ENCODE results near the gene THSD7B. TPM values are rescaled to one million over a fixed set of nuclear protein-coding genes. Genes with fewer than 3 reads are reported as not detected.

The THSD7B gene
- total and polyA plus RNA-seq, 9 donors: 0.27 to 1.8 (median 0.77) TPM

GRCh38 chr2:136798766-136799165, 33.4 kb downstream of the THSD7B start:
- peak; percentile 10 for DNase-seq
- Histone ChIP-seq H3K27me3 (ENCODE audit: control insufficient read depth, insufficient read depth, low read length) (no peaks in the 10 kb centered on the region), H3K4me3 (ENCODE audit: low read length) (no peak overlapping the region), H3K4me1 (ENCODE audit: control insufficient read depth, insufficient read depth, low read length) (no peaks in the 10 kb centered on the region), H3K36me3 (ENCODE audit: control insufficient read depth, insufficient read depth, low read length) (no peaks in the 10 kb centered on the region), H3K9me3 (replicated peaks; ENCODE audit: control insufficient read depth, low read depth, low read length) (no peaks in the 10 kb centered on the region), H3K27ac (ENCODE audit: low read length) (no peak overlapping the region)

DNA sequence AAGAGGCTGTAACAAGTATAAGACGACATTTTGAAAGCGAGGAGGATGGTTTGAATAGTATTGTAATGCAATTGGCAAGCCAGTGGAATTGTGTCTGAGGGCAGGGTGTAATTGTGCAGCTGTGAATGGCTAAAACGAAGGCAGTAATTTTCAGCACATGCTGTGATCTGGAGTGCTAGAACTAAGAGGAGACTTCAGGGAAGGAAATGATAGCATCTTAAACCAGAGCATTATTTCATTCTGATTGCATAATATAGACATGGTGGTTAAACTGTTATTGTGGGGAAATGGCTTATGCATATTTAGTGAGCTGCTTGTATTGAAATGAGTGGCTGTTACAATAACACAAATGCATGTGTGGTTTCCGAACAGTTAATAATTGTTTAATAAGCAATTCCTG, 36.3 kb downstream of the THSD7B start:
- WGBS (ENCODE audit: insufficient coverage): 57% methylated on average over 2 of the region's 4 CpGs
- no peak overlapping the region for H3K27ac ChIP-seq (ENCODE audit: low read length)
- no peaks in the 10 kb centered on the region for H3K27me3 ChIP-seq (ENCODE audit: control insufficient read depth, insufficient read depth, low read length)
- H3K4me3 ChIP-seq (ENCODE audit: low read length): no peak overlapping the region
- DNase-seq: no peak
- H3K36me3 ChIP-seq (ENCODE audit: control insufficient read depth, insufficient read depth, low read length): no peaks in the 10 kb centered on the region
- no peaks in the 10 kb centered on the region for H3K9me3 ChIP-seq (replicated peaks; ENCODE audit: control insufficient read depth, low read depth, low read length)
- H3K4me1 ChIP-seq (ENCODE audit: control insufficient read depth, insufficient read depth, low read length): no peaks in the 10 kb centered on the region

GRCh38 chr2:136809998-136810397, 44.7 kb downstream of the THSD7B start:
- 31% methylated on average over 2 of the region's 4 CpGs for WGBS (ENCODE audit: insufficient coverage)
- peak; percentile 62 for DNase-seq
- H3K9me3 ChIP-seq (replicated peaks; ENCODE audit: control insufficient read depth, low read depth, low read length): no peaks in the 10 kb centered on the region

GRCh38 chr2:136818839-136819238, 53.5 kb downstream of the THSD7B start:
- Histone ChIP-seq H3K36me3 (ENCODE audit: control insufficient read depth, insufficient read depth, low read length) (no peaks in the 10 kb centered on the region), H3K27me3 (ENCODE audit: control insufficient read depth, insufficient read depth, low read length) (no peaks in the 10 kb centered on the region), H3K4me1 (ENCODE audit: control insufficient read depth, insufficient read depth, low read length) (no peaks in the 10 kb centered on the region), H3K27ac (ENCODE audit: low read length) (no peak overlapping the region), H3K9me3 (replicated peaks; ENCODE audit: control insufficient read depth, low read depth, low read length) (no peaks in the 10 kb centered on the region), H3K4me3 (ENCODE audit: low read length) (no peak overlapping the region)
- WGBS (ENCODE audit: insufficient coverage): 90% methylated on average over 2 of the region's 4 CpGs
- no peak for DNase-seq

More at GRCh38 chr2:136809998-136810397, 44.7 kb downstream of the THSD7B start:
- Histone ChIP-seq H3K36me3 (ENCODE audit: control insufficient read depth, insufficient read depth, low read length) (no peaks in the 10 kb centered on the region), H3K27ac (ENCODE audit: low read length) (no peak overlapping the region), H3K4me1 (ENCODE audit: control insufficient read depth, insufficient read depth, low read length) (no peaks in the 10 kb centered on the region), H3K27me3 (ENCODE audit: control insufficient read depth, insufficient read depth, low read length) (no peaks in the 10 kb centered on the region), H3K4me3 (ENCODE audit: low read length) (no peak overlapping the region)

- H3K27ac ChIP-seq (ENCODE audit: low read length): no peak overlapping the region
- no peak for DNase-seq
- H3K27me3 ChIP-seq (ENCODE audit: control insufficient read depth, insufficient read depth, low read length): no peaks in the 10 kb centered on the region
- no peaks in the 10 kb centered on the region for H3K9me3 ChIP-seq (replicated peaks; ENCODE audit: control insufficient read depth, low read depth, low read length)
- WGBS (ENCODE audit: insufficient coverage): 89% methylated on average over 4 of the region's 7 CpGs
- H3K36me3 ChIP-seq (ENCODE audit: control insufficient read depth, insufficient read depth, low read length): no peaks in the 10 kb centered on the region
- H3K4me3 ChIP-seq (ENCODE audit: low read length): no peak overlapping the region
- H3K4me1 ChIP-seq (ENCODE audit: control insufficient read depth, insufficient read depth, low read length): no peaks in the 10 kb centered on the region
These were observed 57.9 kb downstream of the THSD7B start for GRCh38 chr2:136823291-136823690.

GRCh38 chr2:136828162-136828561, 62.8 kb downstream of the THSD7B start:
- Histone ChIP-seq H3K27me3 (ENCODE audit: control insufficient read depth, insufficient read depth, low read length) (no peaks in the 10 kb centered on the region), H3K9me3 (replicated peaks; ENCODE audit: control insufficient read depth, low read depth, low read length) (no peaks in the 10 kb centered on the region), H3K27ac (ENCODE audit: low read length) (no peak overlapping the region), H3K4me1 (ENCODE audit: control insufficient read depth, insufficient read depth, low read length) (no peaks in the 10 kb centered on the region), H3K4me3 (ENCODE audit: low read length) (no peak overlapping the region), H3K36me3 (ENCODE audit: control insufficient read depth, insufficient read depth, low read length) (no peaks in the 10 kb centered on the region)
- WGBS (ENCODE audit: insufficient coverage): no CpG with 5 or more reads among the region's 1 CpG
- DNase-seq: no peak

- Histone ChIP-seq H3K4me1 (ENCODE audit: control insufficient read depth, insufficient read depth, low read length) (no peaks in the 10 kb centered on the region), H3K9me3 (replicated peaks; ENCODE audit: control insufficient read depth, low read depth, low read length) (no peaks in the 10 kb centered on the region), H3K27me3 (ENCODE audit: control insufficient read depth, insufficient read depth, low read length) (no peaks in the 10 kb centered on the region), H3K27ac (ENCODE audit: low read length) (no peak overlapping the region), H3K36me3 (ENCODE audit: control insufficient read depth, insufficient read depth, low read length) (no peaks in the 10 kb centered on the region), H3K4me3 (ENCODE audit: low read length) (no peak overlapping the region)
- WGBS (ENCODE audit: insufficient coverage): no CpG with 5 or more reads among the region's 1 CpG
- DNase-seq: no peak
These were observed 63.4 kb downstream of the THSD7B start for GRCh38 chr2:136828774-136829173.

- H3K36me3 ChIP-seq (ENCODE audit: control insufficient read depth, insufficient read depth, low read length): no peaks in the 10 kb centered on the region
- H3K9me3 ChIP-seq (replicated peaks; ENCODE audit: control insufficient read depth, low read depth, low read length): no peaks in the 10 kb centered on the region
- DNase-seq: no peak
- no peaks in the 10 kb centered on the region for H3K4me1 ChIP-seq (ENCODE audit: control insufficient read depth, insufficient read depth, low read length)
- no peaks in the 10 kb centered on the region for H3K27me3 ChIP-seq (ENCODE audit: control insufficient read depth, insufficient read depth, low read length)
- no peak overlapping the region for H3K4me3 ChIP-seq (ENCODE audit: low read length)
- H3K27ac ChIP-seq (ENCODE audit: low read length): no peak overlapping the region
- 33% methylated on average over 1 of the region's 1 CpG for WGBS (ENCODE audit: insufficient coverage)
These were observed 79.2 kb downstream of the THSD7B start for GRCh38 chr2:136844546-136844945.

- Histone ChIP-seq H3K27me3 (ENCODE audit: control insufficient read depth, insufficient read depth, low read length) (no peaks in the 10 kb centered on the region), H3K9me3 (replicated peaks; ENCODE audit: control insufficient read depth, low read depth, low read length) (no peaks in the 10 kb centered on the region), H3K4me3 (ENCODE audit: low read length) (no peak overlapping the region), H3K4me1 (ENCODE audit: control insufficient read depth, insufficient read depth, low read length) (no peaks in the 10 kb centered on the region), H3K36me3 (ENCODE audit: control insufficient read depth, insufficient read depth, low read length) (no peaks in the 10 kb centered on the region), H3K27ac (ENCODE audit: low read length) (no peak overlapping the region)
- peak; percentile 11 for DNase-seq
- 65% methylated on average over 4 of the region's 7 CpGs for WGBS (ENCODE audit: insufficient coverage)
These were observed 93.3 kb downstream of the THSD7B start for GRCh38 chr2:136858656-136859055.

- Histone ChIP-seq H3K27ac (ENCODE audit: low read length) (no peak overlapping the region), H3K36me3 (ENCODE audit: control insufficient read depth, insufficient read depth, low read length) (no peaks in the 10 kb centered on the region), H3K4me1 (ENCODE audit: control insufficient read depth, insufficient read depth, low read length) (no peaks in the 10 kb centered on the region), H3K4me3 (ENCODE audit: low read length) (no peak overlapping the region), H3K27me3 (ENCODE audit: control insufficient read depth, insufficient read depth, low read length) (no peaks in the 10 kb centered on the region), H3K9me3 (replicated peaks; ENCODE audit: control insufficient read depth, low read depth, low read length) (no peaks in the 10 kb centered on the region)
- no peak for DNase-seq
- 78% methylated on average over 2 of the region's 2 CpGs for WGBS (ENCODE audit: insufficient coverage)
These were observed 95.2 kb downstream of the THSD7B start for GRCh38 chr2:136860443-136860958.

GRCh38 chr2:136863468-136863867, 98.1 kb downstream of the THSD7B start:
- no peaks in the 10 kb centered on the region for H3K4me1 ChIP-seq (ENCODE audit: control insufficient read depth, insufficient read depth, low read length)
- peak; percentile 4 for DNase-seq
- no peaks in the 10 kb centered on the region for H3K9me3 ChIP-seq (replicated peaks; ENCODE audit: control insufficient read depth, low read depth, low read length)
- H3K27ac ChIP-seq (ENCODE audit: low read length): no peak overlapping the region
- no peaks in the 10 kb centered on the region for H3K27me3 ChIP-seq (ENCODE audit: control insufficient read depth, insufficient read depth, low read length)
- 69% methylated on average over 5 of the region's 6 CpGs for WGBS (ENCODE audit: insufficient coverage)
- H3K36me3 ChIP-seq (ENCODE audit: control insufficient read depth, insufficient read depth, low read length): no peaks in the 10 kb centered on the region
- H3K4me3 ChIP-seq (ENCODE audit: low read length): no peak overlapping the region
